ENCODE measurements around the gene KRT81.
"Not testable (repeated sequence)": the region's sequence is repeated elsewhere in the genome, so short reads cannot be mapped to it uniquely, and the experiment has no call there.

Gene KRT81

DNA sequence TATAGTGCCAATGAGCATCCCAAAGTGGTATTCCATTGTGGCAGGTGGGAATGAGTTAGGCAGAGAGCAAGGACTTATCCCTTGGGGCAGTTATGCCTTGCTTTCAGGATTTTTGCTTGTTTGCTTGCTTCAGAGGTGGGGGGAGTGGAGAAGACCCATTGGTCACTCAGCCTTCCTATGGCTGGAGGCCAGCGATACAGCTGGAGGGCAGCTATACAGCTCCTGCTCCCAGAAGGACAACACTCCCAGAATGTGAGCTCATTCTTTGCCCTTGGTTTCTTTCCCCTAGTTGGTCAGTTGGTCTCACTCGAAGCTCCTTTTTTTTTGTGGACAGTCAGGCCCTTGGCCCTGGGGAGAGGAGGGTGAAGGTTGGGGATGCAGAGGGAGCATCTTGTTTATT, 15.4 kb upstream of the KRT81 start:
- Histone ChIP-seq H3K4me1 (ENCODE audit: insufficient read depth, poor library complexity, severe bottlenecking) (no peaks in the 10 kb centered on the region), H3K27ac (ENCODE audit: poor library complexity, severe bottlenecking) (no peak overlapping the region), H3K36me3 (ENCODE audit: low read depth) (no peaks in the 10 kb centered on the region), H3K27me3 (ENCODE audit: insufficient read depth, poor library complexity, severe bottlenecking) (no peaks in the 10 kb centered on the region), H3K4me3 (ENCODE audit: severe bottlenecking) (no peak overlapping the region), H3K9me3 (ENCODE audit: severe bottlenecking) (no peaks in the 10 kb centered on the region)
- no peak for ATAC-seq (ENCODE audit: low read depth)
- TF ChIP-seq, protein P1, sequence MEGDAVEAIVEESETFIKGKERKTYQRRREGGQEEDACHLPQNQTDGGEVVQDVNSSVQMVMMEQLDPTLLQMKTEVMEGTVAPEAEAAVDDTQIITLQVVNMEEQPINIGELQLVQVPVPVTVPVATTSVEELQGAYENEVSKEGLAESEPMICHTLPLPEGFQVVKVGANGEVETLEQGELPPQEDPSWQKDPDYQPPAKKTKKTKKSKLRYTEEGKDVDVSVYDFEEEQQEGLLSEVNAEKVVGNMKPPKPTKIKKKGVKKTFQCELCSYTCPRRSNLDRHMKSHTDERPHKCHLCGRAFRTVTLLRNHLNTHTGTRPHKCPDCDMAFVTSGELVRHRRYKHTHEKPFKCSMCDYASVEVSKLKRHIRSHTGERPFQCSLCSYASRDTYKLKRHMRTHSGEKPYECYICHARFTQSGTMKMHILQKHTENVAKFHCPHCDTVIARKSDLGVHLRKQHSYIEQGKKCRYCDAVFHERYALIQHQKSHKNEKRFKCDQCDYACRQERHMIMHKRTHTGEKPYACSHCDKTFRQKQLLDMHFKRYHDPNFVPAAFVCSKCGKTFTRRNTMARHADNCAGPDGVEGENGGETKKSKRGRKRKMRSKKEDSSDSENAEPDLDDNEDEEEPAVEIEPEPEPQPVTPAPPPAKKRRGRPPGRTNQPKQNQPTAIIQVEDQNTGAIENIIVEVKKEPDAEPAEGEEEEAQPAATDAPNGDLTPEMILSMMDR (IDR thresholded peaks at IDR 0.05; ENCODE audit: poor library complexity, severe bottlenecking), result no peak
- DNase-seq (ENCODE audit: low spot score), result no peak

DNA sequence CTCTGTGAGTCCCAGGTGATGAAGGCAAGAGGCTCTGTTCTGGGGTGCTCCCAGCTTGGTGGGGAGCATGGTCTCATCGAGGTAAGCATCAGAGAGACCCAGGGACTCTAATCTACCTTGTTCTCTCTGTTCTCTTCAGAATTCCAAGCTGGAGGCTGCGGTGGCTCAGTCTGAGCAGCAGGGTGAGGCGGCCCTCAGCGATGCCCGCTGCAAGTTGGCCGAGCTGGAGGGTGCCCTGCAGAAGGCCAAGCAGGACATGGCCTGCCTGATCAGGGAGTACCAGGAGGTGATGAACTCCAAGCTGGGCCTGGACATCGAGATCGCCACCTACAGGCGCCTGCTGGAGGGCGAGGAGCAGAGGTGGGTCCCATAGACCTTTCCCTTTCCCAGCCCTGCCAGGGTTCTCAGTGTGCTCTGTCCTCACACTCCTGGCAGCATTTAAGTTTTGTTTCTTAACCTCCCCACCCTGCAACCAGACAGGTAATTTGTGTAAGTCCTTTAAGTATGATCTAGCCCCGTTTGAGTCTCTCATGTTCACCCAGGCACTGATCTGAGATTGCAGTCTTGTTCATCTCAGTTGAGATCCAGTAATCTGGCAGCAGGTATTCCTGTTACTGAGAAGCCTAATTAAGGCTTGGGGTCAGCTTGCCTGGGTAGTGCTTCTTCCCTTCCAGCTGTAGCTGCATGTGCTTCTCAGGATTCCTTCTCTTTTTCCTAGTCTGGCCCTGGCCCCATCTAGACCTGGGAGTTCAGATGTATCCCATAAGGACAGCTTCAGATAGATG, 14.8 kb upstream of the KRT81 start:
- Histone ChIP-seq H3K27me3 (ENCODE audit: insufficient read depth, poor library complexity, severe bottlenecking) (no peaks in the 10 kb centered on the region), H3K36me3 (ENCODE audit: low read depth) (no peaks in the 10 kb centered on the region), H3K27ac (ENCODE audit: poor library complexity, severe bottlenecking) (no peak overlapping the region), H3K4me1 (ENCODE audit: insufficient read depth, poor library complexity, severe bottlenecking) (no peaks in the 10 kb centered on the region), H3K4me3 (ENCODE audit: severe bottlenecking) (no peak overlapping the region), H3K9me3 (ENCODE audit: severe bottlenecking) (no peaks in the 10 kb centered on the region)
- DNase-seq (ENCODE audit: low spot score) (no peak), ATAC-seq (ENCODE audit: low read depth) (no peak)
- TF ChIP-seq, protein P1 (IDR thresholded peaks at IDR 0.05; ENCODE audit: poor library complexity, severe bottlenecking), result peak; percentile 27

DNA sequence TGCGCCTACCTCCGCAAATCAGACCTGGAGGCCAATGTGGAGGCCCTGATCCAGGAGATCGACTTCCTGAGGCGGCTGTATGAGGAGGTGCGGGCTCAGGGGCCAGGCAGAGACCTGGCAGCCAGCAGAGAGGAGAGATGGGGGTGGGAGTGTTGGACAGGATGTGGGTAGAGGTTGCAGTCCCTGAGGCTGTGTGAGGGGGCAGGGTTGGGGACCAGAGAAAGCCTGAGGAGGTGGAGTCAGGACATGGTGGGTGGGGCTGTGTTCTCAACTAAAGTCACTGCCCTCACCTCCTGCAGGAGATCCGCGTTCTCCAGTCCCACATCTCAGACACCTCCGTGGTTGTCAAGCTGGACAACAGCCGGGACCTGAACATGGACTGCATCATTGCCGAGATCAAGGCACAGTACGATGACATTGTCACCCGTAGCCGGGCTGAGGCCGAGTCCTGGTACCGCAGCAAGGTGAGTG, 13.6 kb upstream of the KRT81 start:
- not testable (repeated sequence) for H3K27ac ChIP-seq (ENCODE audit: poor library complexity, severe bottlenecking); H3K4me1 ChIP-seq (ENCODE audit: insufficient read depth, poor library complexity, severe bottlenecking); H3K4me3 ChIP-seq (ENCODE audit: severe bottlenecking); DNase-seq (ENCODE audit: low spot score); H3K27me3 ChIP-seq (ENCODE audit: insufficient read depth, poor library complexity, severe bottlenecking); H3K36me3 ChIP-seq (ENCODE audit: low read depth); H3K9me3 ChIP-seq (ENCODE audit: severe bottlenecking)
- ATAC-seq (ENCODE audit: low read depth), result peak; percentile 44; the same call in 2 of the 3 replicates

DNA sequence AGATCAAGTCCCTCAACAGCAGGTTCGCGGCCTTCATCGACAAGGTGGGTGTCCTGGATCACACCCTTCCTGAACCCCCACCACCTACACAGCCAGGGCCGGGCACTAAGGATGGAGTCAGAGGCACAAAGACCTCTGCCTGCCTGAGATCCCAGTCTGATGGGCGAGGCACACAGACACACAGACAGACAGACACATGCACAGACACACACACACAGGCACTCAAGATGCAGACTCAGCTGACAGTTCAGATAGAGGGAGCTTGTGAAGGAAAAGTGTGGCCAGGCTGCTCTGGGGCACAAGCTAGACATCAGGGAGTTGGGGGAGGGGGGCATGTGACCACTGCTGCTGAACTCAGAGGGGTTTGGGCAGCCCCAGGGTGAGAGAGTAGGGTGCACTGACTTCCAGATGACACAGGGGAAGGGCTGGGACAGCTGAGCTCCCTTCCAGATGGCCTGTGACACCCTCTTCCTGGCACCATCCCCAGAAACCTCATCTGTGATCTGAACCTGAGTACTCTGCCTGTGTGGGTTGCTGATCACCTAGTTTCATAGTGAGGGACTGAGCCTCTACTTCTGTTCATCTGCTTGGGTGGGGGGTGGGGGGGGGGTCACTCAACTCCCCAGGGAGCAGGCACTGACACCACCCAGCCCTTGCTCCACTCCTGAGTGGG, 11.0 kb upstream of the KRT81 start:
- not testable (repeated sequence) for H3K27me3 ChIP-seq (ENCODE audit: insufficient read depth, poor library complexity, severe bottlenecking); H3K9me3 ChIP-seq (ENCODE audit: severe bottlenecking); H3K36me3 ChIP-seq (ENCODE audit: low read depth); DNase-seq (ENCODE audit: low spot score); H3K4me1 ChIP-seq (ENCODE audit: insufficient read depth, poor library complexity, severe bottlenecking); H3K27ac ChIP-seq (ENCODE audit: poor library complexity, severe bottlenecking); ATAC-seq (ENCODE audit: low read depth); H3K4me3 ChIP-seq (ENCODE audit: severe bottlenecking)

DNA sequence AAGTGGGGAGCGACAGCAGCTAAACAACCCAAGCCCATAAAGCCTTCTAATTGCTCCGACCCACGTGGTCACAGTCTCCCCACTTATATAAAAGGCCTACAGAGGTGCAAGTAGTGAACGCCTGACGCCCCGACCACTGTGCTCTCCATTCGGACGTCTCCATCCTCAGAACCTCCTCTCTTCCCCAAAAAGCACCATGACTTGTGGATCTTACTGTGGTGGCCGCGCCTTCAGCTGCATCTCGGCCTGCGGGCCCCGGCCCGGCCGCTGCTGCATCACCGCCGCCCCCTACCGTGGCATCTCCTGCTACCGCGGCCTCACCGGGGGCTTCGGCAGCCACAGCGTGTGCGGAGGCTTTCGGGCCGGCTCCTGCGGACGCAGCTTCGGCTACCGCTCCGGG, 10.4 kb upstream of the KRT81 start:
- not testable (repeated sequence) for H3K4me1 ChIP-seq (ENCODE audit: insufficient read depth, poor library complexity, severe bottlenecking); H3K27me3 ChIP-seq (ENCODE audit: insufficient read depth, poor library complexity, severe bottlenecking); H3K27ac ChIP-seq (ENCODE audit: poor library complexity, severe bottlenecking); H3K9me3 ChIP-seq (ENCODE audit: severe bottlenecking); ATAC-seq (ENCODE audit: low read depth); H3K4me3 ChIP-seq (ENCODE audit: severe bottlenecking); DNase-seq (ENCODE audit: low spot score); H3K36me3 ChIP-seq (ENCODE audit: low read depth)

DNA sequence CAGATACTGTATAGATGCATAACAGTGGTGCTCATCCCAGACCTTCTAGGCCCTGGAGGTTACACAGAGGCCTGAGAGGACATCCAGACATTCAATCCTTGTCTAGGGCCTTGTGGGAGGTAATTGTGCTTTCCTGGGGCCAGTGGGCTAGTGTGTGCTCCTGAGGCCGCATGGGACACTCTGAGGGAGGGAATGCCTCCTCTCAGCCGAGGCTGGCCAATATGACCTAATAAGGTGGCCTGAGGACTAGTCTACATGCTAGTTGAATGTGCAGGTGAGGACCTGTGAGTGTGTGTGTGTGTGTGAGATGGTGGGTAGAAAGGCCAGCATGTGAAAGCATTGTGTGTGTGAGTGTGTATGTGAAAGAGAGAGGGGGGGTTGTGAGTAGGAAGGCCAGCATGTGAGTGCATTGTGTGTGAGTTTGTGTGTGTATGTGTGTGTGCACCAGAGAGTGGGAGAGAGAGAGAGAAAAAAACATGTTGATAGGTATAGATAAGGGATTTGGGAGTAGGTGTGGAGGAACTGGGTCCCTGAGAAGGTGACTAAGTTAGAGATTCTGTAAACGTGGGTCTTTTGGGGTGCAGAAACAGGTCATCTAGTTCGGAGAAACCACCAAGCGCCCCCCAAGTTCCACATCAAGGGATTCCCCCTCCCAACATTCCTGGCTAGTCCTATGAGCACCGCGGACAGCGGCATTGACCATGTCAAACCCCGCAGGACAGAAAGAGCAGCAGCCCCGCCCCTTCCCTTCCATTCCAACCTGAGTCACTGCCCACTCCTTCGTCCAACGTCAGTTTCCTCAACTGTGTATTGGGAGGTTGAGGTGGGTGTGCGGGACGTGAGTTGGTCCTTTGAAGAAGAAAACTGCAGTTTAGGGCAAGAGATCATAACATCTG, 9.7 kb upstream of the KRT81 start:
- ATAC-seq (ENCODE audit: low read depth) (no peak), DNase-seq (ENCODE audit: low spot score) (no peak)
- Histone ChIP-seq H3K27me3 (ENCODE audit: insufficient read depth, poor library complexity, severe bottlenecking) (no peaks in the 10 kb centered on the region), H3K36me3 (ENCODE audit: low read depth) (no peaks in the 10 kb centered on the region), H3K4me1 (ENCODE audit: insufficient read depth, poor library complexity, severe bottlenecking) (no peaks in the 10 kb centered on the region), H3K27ac (ENCODE audit: poor library complexity, severe bottlenecking) (no peak overlapping the region), H3K9me3 (ENCODE audit: severe bottlenecking) (no peaks in the 10 kb centered on the region), H3K4me3 (ENCODE audit: severe bottlenecking) (no peak overlapping the region)
- TF ChIP-seq, protein P1 (IDR thresholded peaks at IDR 0.05; ENCODE audit: poor library complexity, severe bottlenecking), result no peak

Data from RWPE2 (cell line).